Measurements from ENCODE around the gene CCND2. TPM values are rescaled to one million over a fixed set of nuclear protein-coding genes. Genes with fewer than 3 reads are reported as not detected.

CCND2 gene
- 82.7 TPM for polyA plus RNA-seq (2013, experiment 1 of 2)
- 87.9 TPM for polyA plus RNA-seq (2013, experiment 2 of 2)

GRCh38 chr12:4273652-4274395, at the start of gene CCND2:
Gene CCND2 (plus strand): TSS chr12:4273762. CDS start chr12:4274041, 279 bp downstream.
- Histone ChIP-seq H3K79me1 (ENCODE audit: low read depth, low read length) (peaks cover 12% of the 10 kb centered on the region), H4K8ac (ENCODE audit: low read depth, low read length) (no peak within 1 kb of the TSS), H3K36me3 (replicated peaks in 1 of 2; ENCODE audit: control insufficient read depth in 2 of 2, insufficient read depth in 2 of 2, low read length in 2 of 2) (peaks cover 17 to 34% of the 10 kb centered on the region in 2 donors), H3K18ac (ENCODE audit: low read length) (peak within 1 kb of the TSS; percentile 100), H2BK15ac (ENCODE audit: low read length) (peak within 1 kb of the TSS; percentile 100), H3K23ac (ENCODE audit: low read depth, low read length, poor library complexity) (peak within 1 kb of the TSS; percentile 94), H2BK12ac (ENCODE audit: low read length) (peak within 1 kb of the TSS; percentile 99), H4K91ac (ENCODE audit: low read depth, low read length, poor library complexity) (peak within 1 kb of the TSS; percentile 99), H3K27me3 (ENCODE audit: control insufficient read depth in 3 of 3, insufficient read depth in 3 of 3, low read depth in 1 of 3, low read length in 3 of 3) (peaks cover 0 to 13% (median 13%) of the 10 kb centered on the region in 3 experiments), H3K4me2 (ENCODE audit: insufficient read depth, low read length, poor library complexity, severe bottlenecking) (peak within 1 kb of the TSS; percentile 64), H2BK5ac (ENCODE audit: low read length) (peak within 1 kb of the TSS; percentile 94), H2AFZ (ENCODE audit: low read length) (peak within 1 kb of the TSS; percentile 92), H3K27ac (replicated peaks; ENCODE audit: low read length) (peak within 1 kb of the TSS; percentile 95), H3K14ac (ENCODE audit: low read length) (peak within 1 kb of the TSS; percentile 92), H3K9ac (ENCODE audit: low read depth, low read length, poor library complexity) (peak within 1 kb of the TSS; percentile 98), H3K9me3 (replicated peaks in 1 of 2; ENCODE audit: control insufficient read depth in 2 of 2, insufficient read depth in 1 of 2, low read depth in 1 of 2, low read length in 2 of 2) (no peaks in the 10 kb centered on the region), H3K4me1 (ENCODE audit: control insufficient read depth in 2 of 2, insufficient read depth in 1 of 2, low read depth in 1 of 2, low read length in 2 of 2) (peaks cover 32 to 41% of the 10 kb centered on the region in 2 donors), H3K4ac (ENCODE audit: low read length) (peak within 1 kb of the TSS; percentile 32), H2AK5ac (ENCODE audit: low read depth, low read length) (peak within 1 kb of the TSS; percentile 96), H2BK120ac (ENCODE audit: low read depth, low read length) (peak within 1 kb of the TSS; percentile 99), H3K4me3 (ENCODE audit: low read length in 2 of 2) (peak within 1 kb of the TSS; percentile 82 to 98)
- DNase-seq (ENCODE audit: low spot score), result peak; percentile 81
- no CpG with 5 or more reads among the region's 52 CpGs for WGBS, 2 donors (ENCODE audit: extremely low coverage in 2 of 2, insufficient read length in 2 of 2, insufficient replicate concordance in 1 of 2)

GRCh38 chr12:4224206-4224889, 49.2 kb upstream of the CCND2 start:
- no peaks in the 10 kb centered on the region for H3K79me1 ChIP-seq (ENCODE audit: low read depth, low read length)
- no peaks in the 10 kb centered on the region for H3K36me3 ChIP-seq (replicated peaks in 1 of 2; ENCODE audit: control insufficient read depth in 2 of 2, insufficient read depth in 2 of 2, low read length in 2 of 2)

DNA sequence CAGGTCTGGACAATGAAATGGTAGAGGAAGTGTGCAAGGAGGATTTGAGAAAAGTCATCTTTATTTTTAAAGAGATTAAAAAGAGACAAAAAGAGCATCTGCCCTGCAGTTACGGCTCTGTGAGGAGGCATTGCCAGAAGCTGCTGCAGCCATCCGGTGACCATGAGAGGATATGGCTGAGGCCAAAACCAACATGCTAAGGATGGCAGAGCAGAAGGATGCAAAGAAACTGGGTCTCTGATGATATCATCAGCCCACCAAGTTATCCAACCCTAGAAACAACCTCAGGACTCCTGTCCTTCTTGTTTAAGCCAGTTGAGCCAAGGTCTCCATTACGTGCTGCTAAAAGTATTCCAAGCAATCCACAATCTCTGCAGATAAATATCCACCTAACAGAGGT, 48.0 kb upstream of the CCND2 start:
- Histone ChIP-seq H2AFZ (ENCODE audit: low read length) (no peak overlapping the region), H3K18ac (ENCODE audit: low read length) (no peak overlapping the region), H2BK5ac (ENCODE audit: low read length) (no peak overlapping the region), H3K9me3 (replicated peaks in 1 of 2; ENCODE audit: control insufficient read depth in 2 of 2, insufficient read depth in 1 of 2, low read depth in 1 of 2, low read length in 2 of 2) (no peaks in the 10 kb centered on the region), H3K4me3 (ENCODE audit: low read length in 2 of 2) (no peak overlapping the region), H3K27me3 (ENCODE audit: control insufficient read depth in 3 of 3, insufficient read depth in 3 of 3, low read depth in 1 of 3, low read length in 3 of 3) (peaks cover 0 to 7% (median 0%) of the 10 kb centered on the region in 3 experiments), H3K9ac (ENCODE audit: low read depth, low read length, poor library complexity) (no peak overlapping the region), H3K27ac (replicated peaks; ENCODE audit: low read length) (no peak overlapping the region), H2AK5ac (ENCODE audit: low read depth, low read length) (no peak overlapping the region), H3K23ac (ENCODE audit: low read depth, low read length, poor library complexity) (no peak overlapping the region), H3K79me1 (ENCODE audit: low read depth, low read length) (no peaks in the 10 kb centered on the region), H3K4ac (ENCODE audit: low read length) (no peak overlapping the region), H3K4me2 (ENCODE audit: insufficient read depth, low read length, poor library complexity, severe bottlenecking) (no peak overlapping the region), H2BK15ac (ENCODE audit: low read length) (no peak overlapping the region), H3K36me3 (replicated peaks in 1 of 2; ENCODE audit: control insufficient read depth in 2 of 2, insufficient read depth in 2 of 2, low read length in 2 of 2) (no peaks in the 10 kb centered on the region), H3K4me1 (ENCODE audit: control insufficient read depth in 2 of 2, insufficient read depth in 1 of 2, low read depth in 1 of 2, low read length in 2 of 2) (no peaks in the 10 kb centered on the region), H4K8ac (ENCODE audit: low read depth, low read length) (no peak overlapping the region), H3K14ac (ENCODE audit: low read length) (no peak overlapping the region), H2BK12ac (ENCODE audit: low read length) (no peak overlapping the region), H4K91ac (ENCODE audit: low read depth, low read length, poor library complexity) (no peak overlapping the region), H2BK120ac (ENCODE audit: low read depth, low read length) (no peak overlapping the region)
- DNase-seq (ENCODE audit: low spot score), result no peak
- no CpG with 5 or more reads among the region's 3 CpGs for WGBS, 2 donors (ENCODE audit: extremely low coverage in 2 of 2, insufficient read length in 2 of 2, insufficient replicate concordance in 1 of 2)

More at GRCh38 chr12:4224206-4224889, 49.2 kb upstream of the CCND2 start:
- Histone ChIP-seq H3K9me3 (replicated peaks in 1 of 2; ENCODE audit: control insufficient read depth in 2 of 2, insufficient read depth in 1 of 2, low read depth in 1 of 2, low read length in 2 of 2) (no peaks in the 10 kb centered on the region), H3K23ac (ENCODE audit: low read depth, low read length, poor library complexity) (no peak overlapping the region), H2AFZ (ENCODE audit: low read length) (no peak overlapping the region), H3K27ac (replicated peaks; ENCODE audit: low read length) (no peak overlapping the region), H3K14ac (ENCODE audit: low read length) (no peak overlapping the region), H3K4me3 (ENCODE audit: low read length in 2 of 2) (no peak overlapping the region), H3K18ac (ENCODE audit: low read length) (no peak overlapping the region), H3K4me1 (ENCODE audit: control insufficient read depth in 2 of 2, insufficient read depth in 1 of 2, low read depth in 1 of 2, low read length in 2 of 2) (no peaks in the 10 kb centered on the region), H3K27me3 (ENCODE audit: control insufficient read depth in 3 of 3, insufficient read depth in 3 of 3, low read depth in 1 of 3, low read length in 3 of 3) (peaks cover 0 to 5% (median 0%) of the 10 kb centered on the region in 3 experiments), H2BK12ac (ENCODE audit: low read length) (no peak overlapping the region), H2AK5ac (ENCODE audit: low read depth, low read length) (no peak overlapping the region), H4K91ac (ENCODE audit: low read depth, low read length, poor library complexity) (no peak overlapping the region), H3K9ac (ENCODE audit: low read depth, low read length, poor library complexity) (no peak overlapping the region), H3K4ac (ENCODE audit: low read length) (no peak overlapping the region), H2BK120ac (ENCODE audit: low read depth, low read length) (no peak overlapping the region), H3K4me2 (ENCODE audit: insufficient read depth, low read length, poor library complexity, severe bottlenecking) (no peak overlapping the region), H2BK15ac (ENCODE audit: low read length) (no peak overlapping the region), H4K8ac (ENCODE audit: low read depth, low read length) (no peak overlapping the region), H2BK5ac (ENCODE audit: low read length) (no peak overlapping the region)
- WGBS, 2 donors (ENCODE audit: extremely low coverage in 2 of 2, insufficient read length in 2 of 2, insufficient replicate concordance in 1 of 2), result no CpG with 5 or more reads among the region's 15 CpGs
- no peak for DNase-seq (ENCODE audit: low spot score)

- Histone ChIP-seq H2BK12ac (ENCODE audit: low read length) (no peak overlapping the region), H3K4ac (ENCODE audit: low read length) (no peak overlapping the region), H3K18ac (ENCODE audit: low read length) (peak overlapping the region; percentile 61), H2BK5ac (ENCODE audit: low read length) (no peak overlapping the region), H3K79me1 (ENCODE audit: low read depth, low read length) (no peaks in the 10 kb centered on the region), H2AK5ac (ENCODE audit: low read depth, low read length) (no peak overlapping the region), H3K4me2 (ENCODE audit: insufficient read depth, low read length, poor library complexity, severe bottlenecking) (no peak overlapping the region), H3K14ac (ENCODE audit: low read length) (no peak overlapping the region), H3K27ac (replicated peaks; ENCODE audit: low read length) (no peak overlapping the region), H3K9ac (ENCODE audit: low read depth, low read length, poor library complexity) (no peak overlapping the region), H4K8ac (ENCODE audit: low read depth, low read length) (no peak overlapping the region), H3K36me3 (replicated peaks in 1 of 2; ENCODE audit: control insufficient read depth in 2 of 2, insufficient read depth in 2 of 2, low read length in 2 of 2) (no peaks in the 10 kb centered on the region), H3K4me3 (ENCODE audit: low read length in 2 of 2) (no peak overlapping the region), H2AFZ (ENCODE audit: low read length) (no peak overlapping the region), H2BK120ac (ENCODE audit: low read depth, low read length) (no peak overlapping the region), H2BK15ac (ENCODE audit: low read length) (peak overlapping the region; percentile 10), H3K9me3 (replicated peaks in 1 of 2; ENCODE audit: control insufficient read depth in 2 of 2, insufficient read depth in 1 of 2, low read depth in 1 of 2, low read length in 2 of 2) (no peaks in the 10 kb centered on the region), H3K4me1 (ENCODE audit: control insufficient read depth in 2 of 2, insufficient read depth in 1 of 2, low read depth in 1 of 2, low read length in 2 of 2) (no peaks in the 10 kb centered on the region), H4K91ac (ENCODE audit: low read depth, low read length, poor library complexity) (peak overlapping the region; percentile 22), H3K23ac (ENCODE audit: low read depth, low read length, poor library complexity) (peak overlapping the region; percentile 43), H3K27me3 (ENCODE audit: control insufficient read depth in 3 of 3, insufficient read depth in 3 of 3, low read depth in 1 of 3, low read length in 3 of 3) (peaks cover 0 to 14% (median 0%) of the 10 kb centered on the region in 3 experiments)
- no peak for DNase-seq (ENCODE audit: low spot score)
- WGBS, 2 donors (ENCODE audit: extremely low coverage in 2 of 2, insufficient read length in 2 of 2, insufficient replicate concordance in 1 of 2), result no CpG with 5 or more reads among the region's 5 CpGs
Measured at GRCh38 chr12:4227046-4227445, 46.5 kb upstream of the CCND2 start.
